GM21786 (cell line): ENCODE data around the gene TUBA1B.
"Not testable (repeated sequence)": the region's sequence is repeated elsewhere in the genome, so short reads cannot be mapped to it uniquely, and the experiment has no call there.

ENCODE experiments used
- ATAC-seq: cut with Tn5 transposase; IDR thresholded peaks from one replicate; pipeline ENCODE4 v1.9.1; 2021; ENCODE audit not compliant: unreplicated experiment

Gene TUBA1B

GRCh38 chr12:49131051-49131893 is at the start of gene TUBA1B:
TSS of gene TUBA1B (minus strand) at chr12:49131395. CDS start at chr12:49131300, 95 bp downstream.
- peak; percentile 61 for ATAC-seq

DNA sequence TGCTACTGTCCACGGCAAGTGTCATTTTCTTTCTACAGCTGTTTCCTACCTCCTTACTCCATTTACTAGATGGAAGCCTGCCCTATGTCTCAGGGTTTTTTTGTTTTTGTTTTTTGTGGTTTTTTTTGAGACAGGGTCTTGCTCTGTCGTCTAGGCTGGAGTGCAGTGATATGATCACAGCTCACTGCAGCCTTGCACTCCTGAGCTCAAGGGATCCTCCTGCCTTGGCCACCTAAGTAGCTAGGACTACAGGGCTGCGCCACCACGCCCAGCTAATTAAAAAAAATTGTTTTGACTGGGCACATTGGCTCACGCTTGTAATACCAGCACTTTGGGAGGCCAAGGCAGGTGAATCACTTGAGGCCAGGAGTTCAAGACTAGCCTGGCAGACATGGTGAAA is 43.0 kb upstream of the TUBA1B start:
- no peak for ATAC-seq

- no peak for ATAC-seq
These were observed 39.7 kb upstream of the TUBA1B start for GRCh38 chr12:49170924-49171323.

GRCh38 chr12:49165114-49165513 is 33.9 kb upstream of the TUBA1B start:
- ATAC-seq = no peak

- not testable (repeated sequence) for ATAC-seq
These were observed 30.7 kb upstream of the TUBA1B start for GRCh38 chr12:49161901-49162300.

DNA sequence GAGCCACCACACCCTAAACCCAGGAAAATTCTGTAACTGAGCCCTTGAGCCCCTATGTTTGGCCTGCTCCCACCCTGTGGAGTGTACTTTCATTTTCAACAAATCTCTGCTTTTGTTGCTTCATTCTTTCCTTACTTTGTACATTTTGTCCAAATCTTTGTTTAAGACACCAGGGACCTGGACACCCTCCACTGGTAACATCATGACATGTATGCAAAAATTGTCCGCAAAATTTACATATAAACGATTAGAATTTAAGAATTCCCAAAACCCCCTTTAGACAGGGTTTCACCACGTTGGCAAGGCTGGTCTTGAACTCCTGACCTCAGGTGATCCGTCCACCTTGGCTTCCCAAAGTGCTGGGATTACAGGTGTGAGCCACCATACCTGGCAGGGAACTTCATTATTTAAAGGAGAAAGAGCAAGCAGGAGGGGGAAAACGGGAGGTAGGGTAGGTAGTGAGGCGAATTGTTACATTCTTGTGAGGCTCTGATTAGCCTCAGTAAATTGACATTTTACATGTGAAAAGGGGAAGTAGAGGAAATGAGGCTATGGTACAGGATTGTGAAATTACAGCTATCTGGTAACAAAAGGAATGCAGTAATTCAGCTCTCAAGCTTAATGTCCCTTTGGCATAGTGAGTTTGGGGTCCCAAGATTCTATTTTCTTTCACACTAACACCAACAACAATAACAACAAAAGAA is 30.0 kb upstream of the TUBA1B start:
- no peak for ATAC-seq

- no peak for ATAC-seq
These were observed 29.2 kb upstream of the TUBA1B start for GRCh38 chr12:49160399-49160798.

GRCh38 chr12:49154221-49154620 is 23.0 kb upstream of the TUBA1B start:
- ATAC-seq = no peak

DNA sequence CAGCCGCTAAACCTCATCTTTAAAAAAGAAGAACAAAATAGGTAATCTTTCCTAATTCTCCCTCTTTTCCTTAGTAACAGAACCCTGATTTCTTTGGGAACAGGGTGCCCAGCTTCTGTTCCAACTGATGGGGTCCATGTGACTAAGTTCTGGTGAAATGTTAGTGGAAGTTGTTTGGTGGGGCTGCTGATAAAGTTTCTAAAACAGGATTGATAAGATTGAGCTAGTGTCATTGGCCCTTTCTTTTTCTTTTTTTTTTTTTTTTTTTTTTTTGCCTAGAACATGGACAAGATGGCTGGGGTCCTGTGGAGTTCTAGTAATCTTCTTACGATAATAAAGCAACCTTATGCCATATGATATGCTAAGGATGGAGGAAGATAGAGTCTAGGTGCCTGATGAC is 16.2 kb upstream of the TUBA1B start:
- no peak for ATAC-seq

- no peak for ATAC-seq
These were observed 15.2 kb upstream of the TUBA1B start for GRCh38 chr12:49146406-49146805.

DNA sequence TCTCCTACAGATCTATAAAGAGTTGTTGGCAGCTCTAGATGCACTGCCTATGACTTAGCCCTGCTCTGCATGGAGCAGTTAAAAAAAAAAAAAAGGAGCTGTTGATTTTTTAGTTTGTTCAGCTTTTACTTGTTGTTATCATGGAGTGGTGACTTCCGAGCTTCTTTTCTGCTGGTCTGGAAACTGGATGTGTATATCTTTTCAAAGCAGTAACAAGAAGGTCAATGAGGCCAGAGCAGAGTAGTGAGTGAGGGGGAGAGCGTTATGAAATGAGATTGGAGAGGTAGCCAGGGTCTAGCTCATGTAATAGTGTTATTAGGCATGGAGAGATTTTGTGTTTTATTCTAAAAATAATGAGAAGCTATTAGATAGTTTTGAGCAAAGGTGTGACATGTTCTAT is 13.2 kb upstream of the TUBA1B start:
- no peak for ATAC-seq

DNA sequence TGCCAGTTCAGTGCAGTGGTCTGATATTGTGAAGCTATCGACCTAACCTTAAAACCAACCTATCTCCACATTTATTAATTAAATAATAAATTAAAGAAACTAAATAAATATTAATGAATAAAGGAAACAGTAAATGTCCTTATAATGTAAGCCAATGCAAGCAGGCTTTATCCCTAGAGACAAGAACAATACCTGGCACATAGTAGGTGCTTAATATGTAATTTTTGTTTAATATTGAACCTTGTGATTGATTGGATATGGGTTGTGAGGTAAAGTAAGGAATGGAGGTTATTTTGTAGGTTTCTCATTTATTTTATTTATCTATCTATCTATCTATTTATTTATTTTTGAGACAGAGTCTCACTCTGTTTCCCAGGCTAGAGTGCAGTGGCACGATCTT is 7.8 kb upstream of the TUBA1B start:
- ATAC-seq = no peak

DNA sequence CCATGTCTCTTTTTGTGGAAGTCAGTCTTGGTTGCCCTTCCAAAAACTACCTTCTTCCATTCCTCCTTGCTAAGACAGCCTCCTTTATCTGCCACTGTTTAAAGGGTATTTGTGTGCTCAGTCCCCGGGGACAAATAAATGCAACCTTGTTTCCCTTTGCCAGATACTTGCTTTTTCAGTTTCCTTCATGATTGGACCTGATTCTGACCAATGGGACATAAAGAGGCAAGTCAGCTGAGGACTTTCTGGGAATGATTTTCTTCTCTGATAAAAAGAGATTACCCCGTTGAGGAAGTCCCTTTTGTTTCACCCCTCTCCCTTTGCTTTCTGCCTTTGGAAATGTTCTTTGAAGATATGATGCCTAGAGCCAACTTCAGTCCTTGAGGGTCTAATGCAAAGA is 7.4 kb upstream of the TUBA1B start:
- no peak for ATAC-seq

DNA sequence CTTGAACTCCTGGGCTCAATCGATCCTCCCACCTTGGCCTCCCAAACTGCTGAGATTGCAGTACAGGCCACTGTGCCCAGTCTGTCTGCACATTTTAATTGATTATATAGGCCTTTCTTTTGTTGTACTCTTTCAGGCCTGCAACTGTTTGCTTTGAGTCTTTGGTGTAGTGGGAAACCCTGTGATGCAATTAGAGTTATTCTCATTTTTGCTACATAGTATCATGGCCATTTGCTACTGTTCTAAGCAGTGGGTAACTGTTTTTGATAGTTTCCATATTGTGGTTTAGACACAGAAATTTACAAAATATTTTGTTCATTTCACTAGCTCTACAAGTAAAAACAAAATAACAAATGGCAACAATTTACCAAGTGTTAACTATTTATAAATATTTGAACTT is 6.3 kb upstream of the TUBA1B start:
- ATAC-seq = no peak

DNA sequence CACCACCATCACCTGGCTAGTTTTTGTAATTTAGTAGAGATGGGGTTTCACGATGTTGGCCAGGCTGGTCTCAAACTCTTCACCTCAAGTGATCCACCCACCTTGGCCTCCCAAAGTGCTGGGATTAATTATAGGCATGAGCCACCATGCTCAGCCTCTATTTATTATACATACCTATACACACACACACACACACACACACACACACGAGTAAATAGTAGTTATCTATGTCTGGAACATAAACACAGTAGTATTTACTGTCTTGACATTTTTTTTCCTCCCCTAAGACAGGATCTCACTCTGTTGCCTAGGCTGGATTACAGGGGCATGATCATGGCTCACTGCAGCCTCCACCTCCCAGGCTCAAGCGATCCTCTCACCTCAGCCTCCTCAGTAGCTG is 5.8 kb upstream of the TUBA1B start:
- not testable (repeated sequence) for ATAC-seq

DNA sequence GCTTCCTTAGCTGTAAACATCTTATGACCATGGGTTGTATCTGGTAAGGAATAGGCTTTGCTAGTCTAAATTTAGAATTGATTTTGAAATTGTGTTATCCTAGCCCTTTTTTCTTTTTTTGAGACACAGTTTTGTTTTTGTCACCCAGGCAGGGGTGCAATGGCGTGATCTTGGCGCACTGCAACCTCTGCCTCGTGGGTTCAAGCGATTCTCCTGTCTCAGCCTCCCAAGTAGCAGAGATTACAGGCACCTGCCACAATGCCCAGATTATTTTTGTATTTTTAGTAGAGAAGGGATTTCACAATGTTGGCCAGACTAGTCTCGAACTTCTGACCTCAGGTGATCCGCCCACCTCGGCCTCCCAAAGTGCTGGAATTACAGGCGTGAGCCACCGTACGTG is 2.4 kb upstream of the TUBA1B start:
- ATAC-seq = no peak

DNA sequence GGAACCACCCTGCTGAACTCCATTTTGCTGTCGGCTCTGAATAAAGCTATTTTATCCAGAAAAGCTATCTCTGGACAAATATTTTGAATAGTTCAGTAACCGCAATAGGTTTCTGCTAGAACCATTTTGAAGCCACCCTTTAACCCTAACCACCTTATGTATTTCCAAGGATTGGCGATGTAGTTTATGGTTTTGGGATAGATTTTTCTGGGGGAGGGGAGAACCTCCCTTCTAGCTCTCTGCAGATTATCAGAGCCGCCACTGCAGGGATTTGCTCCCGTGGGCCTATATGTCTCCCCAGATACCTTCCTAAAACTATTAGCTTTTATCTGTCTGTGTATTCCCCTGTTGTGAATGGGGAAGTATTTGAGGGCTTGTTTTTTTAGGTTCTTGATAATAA is 1.8 kb upstream of the TUBA1B start:
- ATAC-seq = no peak

DNA sequence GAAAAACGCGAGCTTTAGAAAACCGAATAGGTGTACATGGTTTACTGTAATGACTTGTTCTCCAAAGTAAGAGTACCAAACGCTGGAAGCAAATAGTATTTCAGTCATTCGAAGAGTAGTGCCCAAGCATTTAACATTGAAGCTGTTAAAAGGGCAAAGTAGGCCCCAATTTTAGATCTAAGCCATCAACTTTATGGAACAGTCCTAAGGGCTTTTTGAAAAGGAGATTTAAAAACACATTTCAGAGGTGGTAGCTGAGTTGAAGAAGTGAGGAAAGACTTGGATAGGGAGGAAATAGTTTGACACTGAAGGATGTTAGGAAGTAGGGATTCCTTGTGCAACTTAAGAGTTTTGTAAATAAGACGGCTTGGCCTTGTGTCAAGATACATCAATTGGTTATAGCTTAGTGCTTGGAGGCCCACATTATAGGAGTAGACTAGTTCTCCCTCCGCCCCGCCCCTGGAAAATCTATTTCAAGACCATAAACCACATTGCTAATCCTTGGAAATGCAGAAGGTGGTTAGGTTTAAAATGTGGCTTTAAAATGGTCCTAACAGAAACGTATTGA is 783 bp upstream of the TUBA1B start:
- no peak for ATAC-seq

GRCh38 chr12:49130151-49131050 is 794 bp downstream of the TUBA1B start:
- ATAC-seq = peak; percentile 53

DNA sequence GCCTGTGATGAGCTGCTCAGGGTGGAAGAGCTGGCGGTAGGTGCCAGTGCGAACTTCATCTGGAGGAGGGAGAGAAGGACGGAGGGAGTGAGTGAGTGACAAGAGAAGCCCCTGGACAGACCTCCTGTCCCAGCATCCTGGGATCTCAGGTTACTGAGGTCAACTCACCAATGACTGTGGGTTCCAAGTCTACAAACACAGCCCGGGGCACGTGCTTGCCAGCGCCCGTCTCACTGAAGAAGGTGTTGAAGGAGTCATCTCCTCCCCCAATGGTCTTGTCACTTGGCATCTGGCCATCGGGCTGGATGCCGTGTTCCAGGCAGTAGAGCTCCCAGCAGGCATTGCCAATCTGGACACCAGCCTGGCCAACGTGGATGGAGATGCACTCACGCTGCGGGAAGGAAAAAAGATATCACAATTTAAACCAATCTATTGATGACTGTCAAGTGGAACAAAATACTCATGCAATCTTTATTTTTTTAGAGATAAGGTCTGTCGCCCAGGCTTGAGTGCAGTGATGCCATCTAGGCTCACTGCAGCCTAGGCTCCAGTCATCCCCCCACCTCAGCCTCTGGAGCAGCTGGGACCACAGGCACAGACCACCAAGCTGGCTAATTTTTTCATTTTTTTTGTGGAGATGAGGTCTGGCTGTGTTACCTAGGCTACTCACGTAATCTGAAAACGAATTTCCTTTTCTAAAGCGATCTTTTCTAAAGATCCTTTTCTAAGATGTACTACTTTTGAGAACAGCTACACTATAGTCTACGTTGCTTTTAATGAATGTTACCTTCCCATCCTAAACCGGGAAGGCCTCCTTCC is 1.7 kb downstream of the TUBA1B start:
- ATAC-seq = no peak
